Stimulated activated CD8-positive, alpha-beta memory T cell treated with anti-CD3 and anti-CD28 coated beads, Interleukin-4, amount 100 ng/mL, for 4 hours (primary cell): ENCODE measurements around the gene CBLC.

ENCODE experiments used
- DNase-seq, 2 donors: peaks; one replicate each; pipeline ENCODE4 v3.0.0-alpha.2; 2020; ENCODE audit warnings: low read depth in 2 of 2, low spot score in 1 of 2

The CBLC gene

DNA sequence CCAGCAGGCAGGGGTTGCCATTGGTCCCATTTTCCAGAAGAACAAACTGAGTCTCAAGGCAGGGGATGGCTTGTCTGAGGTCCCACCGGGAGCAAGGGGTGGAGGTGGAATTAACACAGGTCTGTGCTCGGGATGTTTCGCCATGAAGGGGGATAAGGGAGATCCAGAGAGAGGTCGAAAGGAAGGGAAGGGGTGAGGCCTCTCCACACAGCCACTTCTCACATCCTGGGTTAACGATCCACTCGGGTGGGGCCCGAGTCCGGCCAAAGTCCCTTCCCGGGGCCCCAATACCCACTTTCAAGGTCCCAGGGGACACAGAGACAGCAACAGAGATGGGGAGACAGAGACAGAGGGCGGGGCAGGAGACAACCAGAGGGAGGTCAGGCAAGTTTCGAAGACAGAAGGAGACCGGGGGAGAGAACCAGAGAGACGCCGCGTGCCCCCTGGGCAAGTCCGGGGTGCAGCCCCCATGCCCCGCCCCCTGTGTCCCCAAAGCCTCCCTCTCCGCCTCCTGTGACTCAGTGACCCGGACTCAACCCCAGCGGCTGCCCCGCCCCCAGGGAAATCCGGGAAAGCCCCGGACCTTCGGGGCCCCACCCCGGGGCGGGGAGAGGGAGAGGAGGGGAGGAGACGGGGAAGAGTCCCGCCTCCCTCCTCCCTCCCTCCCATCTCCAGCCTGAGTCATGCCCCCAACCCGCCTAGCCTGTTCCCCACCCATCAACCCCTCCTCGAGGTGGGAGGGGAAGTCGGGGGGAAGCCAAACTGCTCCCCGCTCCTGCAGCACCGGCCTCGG is 30.5 kb upstream of the CBLC start:
- DNase-seq: peak; percentile 88 to 91

DNA sequence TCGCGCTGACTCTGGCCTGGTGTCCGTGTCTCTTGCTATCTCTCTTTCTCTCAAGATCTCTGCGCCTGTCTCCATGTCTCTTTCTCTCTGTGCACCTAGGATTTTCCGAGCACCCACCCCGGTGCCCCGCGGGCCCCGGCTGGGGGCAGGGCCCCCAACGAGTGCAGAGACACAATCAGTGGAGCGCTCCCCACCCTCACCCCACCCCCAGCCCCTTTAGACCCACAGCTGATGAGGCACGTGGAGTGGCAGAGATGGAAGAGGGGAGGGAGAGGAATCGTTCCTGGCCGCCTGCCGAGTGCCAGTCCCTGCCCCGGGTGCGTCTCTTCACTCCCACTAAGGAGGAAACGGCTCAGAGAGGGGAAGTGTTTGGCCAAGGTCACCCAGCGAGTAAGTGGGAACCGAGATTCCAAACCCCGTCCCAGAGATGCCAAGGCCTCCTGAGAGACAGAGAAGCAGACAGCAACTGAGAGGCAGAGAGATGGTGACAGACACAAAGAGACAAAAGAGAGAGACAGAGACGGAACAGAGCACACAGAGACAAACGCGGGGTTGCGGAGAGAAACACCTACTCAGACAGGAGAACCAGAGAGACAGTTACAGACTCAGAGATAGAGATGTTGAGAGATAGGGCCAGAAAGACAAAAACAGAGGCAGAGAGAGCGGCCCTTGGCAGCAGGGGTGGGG is 29.8 kb upstream of the CBLC start:
- no peak for DNase-seq

DNA sequence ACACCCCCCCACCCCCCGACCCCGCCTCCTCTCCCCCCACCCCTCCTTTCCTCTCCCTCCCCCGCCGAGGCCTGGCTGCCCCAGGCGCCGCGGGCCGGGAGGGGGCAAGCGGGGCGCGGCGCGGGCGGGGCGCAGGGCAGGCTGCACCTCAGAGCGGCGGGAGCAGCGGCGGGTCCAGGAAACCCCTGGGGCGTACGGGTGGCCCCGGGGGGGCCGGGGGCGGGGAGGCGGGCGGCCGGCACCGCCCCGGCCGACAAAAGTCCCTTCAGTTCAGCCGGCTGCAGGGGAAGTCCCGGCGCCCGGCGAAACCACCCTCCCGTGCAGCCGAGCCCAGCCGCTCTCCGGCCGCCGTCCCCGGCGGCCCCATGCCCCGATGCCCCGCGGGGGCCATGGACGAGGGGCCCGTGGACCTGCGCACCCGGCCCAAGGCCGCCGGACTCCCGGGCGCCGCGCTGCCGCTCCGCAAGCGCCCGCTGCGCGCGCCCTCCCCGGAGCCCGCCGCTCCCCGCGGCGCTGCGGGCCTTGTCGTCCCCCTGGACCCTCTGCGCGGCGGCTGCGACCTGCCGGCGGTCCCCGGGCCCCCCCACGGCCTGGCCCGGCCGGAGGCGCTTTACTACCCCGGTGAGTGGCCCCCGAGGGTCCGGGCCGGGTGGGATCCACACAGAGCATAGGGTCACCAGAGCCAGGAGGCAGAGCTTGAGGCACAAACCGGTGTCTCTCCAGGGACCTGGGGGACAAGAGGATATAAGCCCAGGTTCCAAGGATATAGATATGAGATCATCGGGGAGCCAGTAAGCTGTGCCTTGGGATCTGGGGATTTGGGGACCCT is 29.1 kb upstream of the CBLC start, which contains the start of gene BCL3:
Gene BCL3, plus strand, starts transcription at position 283 of the 829 bp plus-strand sequence. Its CDS starts 83 bp downstream, at position 366.
- peak in 1 of 2 donors; percentile 65 for DNase-seq

DNA sequence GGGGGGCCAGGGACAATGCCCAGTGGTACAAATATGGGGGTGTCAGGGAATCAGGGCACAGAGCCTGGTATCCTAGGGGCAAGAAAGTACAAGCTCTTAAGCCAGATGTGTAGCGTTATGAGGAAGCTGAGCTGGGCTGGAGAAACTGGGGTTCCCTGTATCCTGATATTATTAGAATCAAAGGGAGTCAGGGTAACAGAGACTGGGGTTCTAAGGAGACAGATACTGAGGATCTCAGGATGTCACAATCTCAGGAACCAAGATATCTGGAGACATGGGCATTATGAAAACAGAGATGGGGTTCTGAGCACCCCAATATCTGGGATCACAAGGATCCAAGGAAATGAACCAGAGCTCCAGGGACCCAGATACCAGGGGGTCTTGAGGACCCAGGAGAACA is 28.4 kb upstream of the CBLC start:
- no peak for DNase-seq

DNA sequence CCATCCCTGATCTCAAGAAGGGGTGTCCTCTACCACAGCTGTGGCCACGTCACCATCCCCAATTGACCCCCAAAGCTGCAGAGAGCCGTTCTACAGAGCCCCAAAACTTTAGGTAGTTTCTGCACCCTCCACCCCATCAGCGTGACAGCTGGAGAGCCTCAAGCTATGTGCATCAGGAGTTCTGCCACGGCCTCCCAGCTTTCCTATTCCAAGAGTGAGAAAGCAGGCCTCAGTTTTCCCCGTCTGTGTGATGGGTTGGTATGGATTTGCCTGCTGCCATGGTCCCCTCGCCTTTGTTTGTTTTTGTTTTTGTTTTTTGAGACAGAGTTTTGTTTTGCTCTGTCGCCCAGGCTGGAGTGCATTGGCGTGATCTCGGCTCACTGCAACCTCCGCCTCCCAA is 27.7 kb upstream of the CBLC start:
- DNase-seq: no peak

DNA sequence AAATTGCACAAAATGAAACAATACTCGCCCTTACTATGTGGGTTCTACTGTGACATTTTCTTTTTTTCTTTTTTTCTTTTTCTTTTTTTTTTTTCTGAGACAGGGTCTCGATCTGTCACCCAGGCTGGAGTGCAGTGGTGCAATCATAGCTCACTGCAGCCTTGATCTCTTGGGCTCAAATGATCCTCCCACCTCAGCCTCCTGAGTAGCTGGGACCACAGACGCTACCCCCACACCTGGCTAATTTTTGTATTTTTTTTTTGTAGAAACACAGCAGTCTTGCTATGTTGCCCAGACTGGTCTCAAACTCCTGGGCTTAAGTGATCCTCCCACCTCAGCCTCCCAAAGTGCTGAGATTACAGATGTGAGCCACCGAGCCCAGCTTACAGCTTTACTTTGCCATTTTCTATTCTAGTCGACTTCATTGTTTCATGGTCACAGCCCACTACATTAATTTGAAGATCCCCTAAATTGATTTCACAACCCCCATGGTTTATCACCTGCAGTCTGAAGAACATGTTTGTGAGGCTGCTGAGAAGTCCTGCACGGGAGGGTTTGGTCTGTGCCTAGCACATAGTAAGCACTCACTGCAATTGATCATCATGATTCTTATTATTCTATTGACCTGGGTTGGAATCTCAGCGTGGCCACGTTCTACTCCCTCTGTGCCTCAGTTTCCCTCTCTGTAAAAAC is 25.4 kb upstream of the CBLC start:
- DNase-seq: no peak

DNA sequence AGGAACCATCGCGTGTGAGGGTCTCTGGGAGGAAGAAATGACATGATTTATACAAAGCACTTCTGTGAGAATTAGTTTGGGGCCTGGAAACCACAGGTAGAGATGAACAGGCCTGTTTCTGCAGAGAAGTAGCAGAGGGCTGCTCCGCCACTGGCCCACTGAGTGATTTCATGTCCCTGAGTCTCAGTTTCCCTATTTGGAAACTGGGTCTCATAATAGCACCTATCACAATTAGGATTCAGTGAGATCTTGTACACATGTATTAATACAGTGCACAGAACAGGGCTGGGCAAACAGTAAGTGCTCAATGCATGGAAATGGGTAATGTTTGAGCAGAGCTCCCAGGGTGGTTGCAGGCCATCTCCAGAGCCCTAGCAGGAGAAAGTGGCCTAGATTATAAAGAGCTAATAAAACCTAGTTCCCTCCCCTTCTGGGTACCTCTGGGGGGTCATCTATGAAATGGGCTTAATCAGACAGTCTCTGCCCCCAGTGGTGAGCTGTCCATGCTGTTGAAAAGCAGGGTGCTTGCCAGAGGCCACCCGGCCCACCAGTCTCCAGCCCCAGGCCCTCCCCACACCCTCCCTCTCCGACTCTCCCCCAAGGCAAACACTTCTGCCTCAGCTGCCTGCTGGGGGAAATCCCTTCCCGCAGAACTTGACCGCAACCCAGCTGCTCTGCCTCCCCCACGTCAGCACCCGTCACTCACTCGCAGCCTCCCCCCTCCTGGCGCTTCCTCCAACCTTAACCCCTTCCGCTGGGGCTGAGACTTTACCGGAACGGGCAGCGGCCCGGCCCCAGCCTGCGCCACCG is 24.7 kb upstream of the CBLC start:
- peak; percentile 83 to 91 for DNase-seq

DNA sequence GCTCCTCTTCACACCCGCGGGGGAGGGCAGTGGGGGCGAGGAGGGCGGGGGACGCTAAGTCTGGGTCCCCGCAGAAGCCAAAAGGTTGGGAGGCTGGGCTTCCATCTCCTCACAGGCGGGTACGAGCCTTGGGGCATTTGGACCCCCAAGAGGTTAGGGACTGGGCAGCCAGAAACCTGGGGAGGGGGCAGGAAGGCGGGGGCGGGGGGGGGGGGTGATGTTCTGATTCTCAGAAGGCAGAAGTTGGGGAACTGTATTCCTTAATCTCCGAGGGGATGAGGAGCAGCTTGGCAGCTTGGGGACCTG is 24.1 kb upstream of the CBLC start:
- DNase-seq: no peak

DNA sequence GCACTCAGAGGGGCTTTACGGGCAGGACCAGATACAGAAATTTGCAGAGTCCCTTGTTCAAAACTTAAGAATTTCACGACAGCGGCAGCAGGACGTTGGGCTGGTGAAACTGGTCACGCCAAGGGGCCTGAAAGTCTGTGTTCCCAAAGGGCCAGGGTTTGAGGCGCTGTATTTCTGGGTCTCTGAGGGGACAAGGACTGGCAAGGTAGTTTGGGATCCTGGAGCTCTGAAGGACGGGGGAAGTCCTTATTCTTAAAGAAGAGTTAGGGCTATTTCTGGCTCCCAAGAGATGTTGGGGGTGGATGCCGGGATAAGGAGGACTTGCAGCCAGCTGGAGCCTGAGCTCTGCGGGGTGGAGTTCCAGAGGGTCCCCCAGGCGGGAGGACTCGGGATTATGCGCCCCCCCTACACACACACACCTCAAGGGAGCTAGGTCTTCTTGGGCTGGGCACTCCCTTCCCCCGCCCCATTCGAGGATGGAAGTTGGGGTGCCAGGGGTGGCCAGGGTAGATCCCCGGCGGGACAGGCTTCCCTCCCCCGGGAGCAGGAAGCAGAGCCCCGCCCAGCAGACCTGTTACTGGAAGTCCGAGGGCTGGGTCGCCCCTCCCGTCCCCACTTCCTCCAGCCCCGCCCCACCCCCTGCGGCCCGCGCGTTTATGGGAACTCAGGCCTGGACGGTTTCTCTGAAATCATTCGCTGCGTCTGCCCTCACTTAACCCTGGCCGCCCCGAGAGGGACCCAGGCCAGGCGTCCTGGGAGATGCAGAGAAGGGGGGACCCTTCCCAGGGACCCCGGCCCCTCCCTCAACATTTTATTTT is 23.5 kb upstream of the CBLC start:
- DNase-seq: peak in 1 of 2 donors; percentile 58

DNA sequence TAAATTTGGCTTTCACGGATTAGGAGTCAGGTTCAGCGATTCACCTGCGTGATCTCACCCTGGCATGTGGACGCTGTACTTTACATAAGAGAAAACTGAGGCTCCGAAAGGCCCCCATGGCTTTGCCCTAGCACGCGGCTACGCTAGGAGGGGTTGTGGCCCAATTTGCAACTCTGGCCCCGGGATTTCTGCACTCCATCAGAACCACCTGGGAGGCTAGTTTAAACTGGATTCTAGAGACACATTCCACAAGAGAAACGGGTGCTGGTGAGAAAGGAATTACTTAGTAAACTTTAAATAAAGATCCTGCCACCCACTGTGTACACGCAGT is 23.0 kb upstream of the CBLC start:
- no peak for DNase-seq

DNA sequence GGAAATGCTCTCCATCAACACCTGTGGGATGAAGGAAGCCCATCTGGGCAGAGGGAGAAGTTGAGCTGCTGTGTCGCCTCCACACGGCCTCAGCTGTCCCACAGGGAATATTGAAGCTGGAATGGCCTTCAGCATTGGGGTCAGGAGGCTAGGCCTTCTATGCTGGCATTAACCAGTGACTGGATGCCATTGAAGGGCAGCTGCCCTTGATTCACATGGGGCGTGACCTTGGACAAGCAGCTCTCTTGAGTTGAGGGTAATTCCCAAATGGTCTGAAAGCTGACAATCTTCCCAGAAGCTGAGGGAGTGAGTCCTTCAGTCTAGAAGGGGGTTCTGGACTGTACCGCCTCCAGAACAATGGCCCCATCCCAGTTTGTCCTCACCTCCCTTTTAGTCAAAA is 22.5 kb upstream of the CBLC start:
- DNase-seq: no peak

DNA sequence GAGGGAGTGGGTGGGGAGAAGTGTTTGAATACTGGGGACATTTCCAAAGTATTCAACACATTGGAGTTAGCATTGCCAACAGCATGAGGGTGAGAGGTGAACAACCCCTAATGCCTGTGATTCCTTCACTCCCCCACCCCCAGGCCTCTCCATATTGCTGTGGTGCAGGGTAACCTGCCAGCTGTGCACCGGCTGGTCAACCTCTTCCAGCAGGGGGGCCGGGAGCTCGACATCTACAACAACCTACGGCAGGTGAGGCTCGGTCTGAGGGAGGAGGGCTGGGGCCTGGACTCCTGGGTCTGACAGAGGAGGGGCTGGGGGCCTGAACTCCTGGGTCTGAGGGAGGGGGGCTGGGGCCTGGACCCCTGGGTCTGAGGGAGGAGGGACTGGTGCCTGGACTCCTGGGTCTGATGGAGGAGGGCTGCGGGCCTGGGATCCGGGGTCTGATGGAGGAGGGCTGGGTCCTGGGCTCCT is 21.6 kb upstream of the CBLC start:
- no peak for DNase-seq

DNA sequence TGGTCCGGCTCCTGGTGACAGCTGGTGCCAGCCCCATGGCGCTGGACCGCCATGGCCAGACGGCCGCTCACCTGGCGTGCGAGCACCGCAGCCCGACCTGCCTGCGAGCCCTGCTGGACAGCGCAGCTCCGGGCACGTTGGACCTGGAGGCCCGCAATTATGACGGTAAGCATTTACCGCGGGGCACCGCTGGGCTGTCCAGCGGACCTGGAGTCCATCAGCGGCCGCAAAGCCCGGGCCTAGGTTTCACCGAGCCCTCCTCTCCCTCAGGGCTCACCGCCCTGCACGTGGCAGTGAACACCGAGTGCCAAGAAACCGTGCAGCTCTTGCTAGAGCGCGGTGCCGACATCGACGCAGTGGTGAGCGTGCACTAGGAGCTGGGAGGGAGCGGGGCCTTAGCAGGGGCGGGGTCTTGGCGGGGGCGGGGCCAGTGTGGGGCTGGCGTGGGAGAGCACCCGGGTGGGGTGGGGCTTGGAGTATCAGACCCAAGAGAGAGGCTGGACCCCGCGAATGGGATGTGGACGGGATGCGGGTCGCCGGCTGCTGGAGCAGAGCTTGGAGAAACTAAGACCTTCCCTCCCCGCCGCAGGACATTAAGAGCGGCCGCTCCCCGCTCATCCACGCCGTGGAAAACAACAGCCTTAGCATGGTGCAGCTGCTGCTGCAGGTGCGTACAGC is 20.5 kb upstream of the CBLC start:
- DNase-seq: no peak

DNA sequence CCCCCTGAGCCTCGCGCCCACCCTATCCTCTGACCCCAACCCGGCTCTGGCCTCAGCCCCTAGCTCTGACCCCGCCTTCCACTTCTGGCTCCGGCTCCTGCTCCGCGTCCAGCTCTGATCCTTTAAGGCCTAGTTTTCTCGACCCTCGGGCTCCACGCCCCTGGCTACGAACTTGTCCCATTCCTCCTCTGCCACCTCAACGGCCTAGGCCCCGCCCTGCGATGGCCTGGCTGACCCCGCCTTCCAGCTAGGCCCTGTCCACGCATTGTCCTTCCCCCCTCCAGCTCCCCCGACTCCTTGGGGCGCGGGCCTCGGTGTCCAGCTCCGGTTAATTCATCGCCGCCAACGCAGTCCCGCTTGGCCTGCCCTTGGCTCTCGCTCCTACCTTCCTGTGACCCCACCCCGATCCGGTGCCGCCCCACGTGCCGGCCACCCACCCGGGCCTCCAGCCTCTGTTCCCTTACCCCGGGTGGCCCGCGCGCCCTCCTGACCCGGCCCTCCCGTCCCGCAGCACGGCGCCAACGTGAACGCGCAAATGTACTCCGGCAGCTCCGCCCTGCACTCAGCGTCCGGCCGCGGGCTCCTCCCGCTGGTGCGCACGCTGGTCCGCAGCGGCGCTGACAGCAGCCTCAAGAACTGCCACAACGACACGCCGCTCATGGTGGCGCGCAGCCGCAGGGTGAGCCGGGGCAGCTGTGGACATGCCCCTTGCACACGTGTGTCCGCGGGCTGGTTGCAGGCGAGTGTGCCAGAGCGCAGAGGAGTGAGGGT is 19.8 kb upstream of the CBLC start:
- no peak for DNase-seq

DNA sequence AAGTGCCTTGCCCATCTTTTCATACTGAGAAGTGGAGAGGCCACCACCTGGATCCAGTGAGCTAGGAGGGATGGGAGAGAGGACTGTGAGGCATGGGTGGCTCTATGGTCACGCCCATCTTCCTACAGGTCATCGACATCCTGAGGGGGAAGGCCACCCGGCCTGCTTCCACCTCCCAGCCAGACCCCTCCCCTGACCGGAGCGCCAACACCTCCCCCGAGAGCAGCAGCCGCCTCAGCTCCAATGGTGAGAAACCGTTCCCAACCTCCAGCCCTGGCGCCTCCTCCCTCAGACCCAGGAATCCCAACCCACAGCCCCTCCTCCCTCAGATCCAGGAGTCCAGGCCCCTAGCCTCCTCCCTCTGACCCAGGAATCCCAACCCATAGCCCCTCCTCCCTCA is 19.1 kb upstream of the CBLC start:
- DNase-seq: no peak

DNA sequence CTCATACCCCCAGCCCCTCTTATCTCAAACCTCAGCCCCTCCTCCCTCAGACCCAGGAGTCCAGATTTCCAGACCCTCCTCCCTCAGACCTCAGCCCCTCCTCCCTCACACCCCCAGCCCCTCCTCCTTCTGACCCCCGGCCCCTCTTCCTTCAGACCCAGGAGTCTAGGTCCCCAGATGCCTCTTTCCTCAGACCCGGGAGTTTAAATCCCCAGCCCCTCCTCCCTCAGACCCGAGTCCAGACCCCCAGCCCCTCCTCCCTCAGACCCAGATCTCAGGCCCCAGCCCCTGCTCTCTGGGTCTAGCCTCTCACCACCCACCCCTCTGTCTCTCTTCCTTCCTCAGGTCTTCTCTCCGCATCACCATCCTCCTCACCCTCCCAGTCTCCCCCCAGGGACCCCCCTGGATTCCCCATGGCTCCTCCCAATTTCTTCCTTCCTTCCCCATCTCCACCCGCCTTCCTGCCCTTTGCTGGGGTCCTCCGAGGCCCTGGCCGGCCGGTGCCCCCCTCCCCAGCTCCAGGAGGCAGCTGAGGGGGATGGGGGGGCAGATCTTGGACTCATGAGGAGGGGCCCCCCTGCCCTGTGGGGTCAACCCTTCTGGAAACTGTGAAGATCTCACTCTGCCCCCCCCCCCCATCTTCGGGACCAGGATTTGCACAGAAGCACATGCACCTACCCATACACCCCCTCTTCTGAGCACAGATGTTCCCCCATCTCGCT is 18.4 kb upstream of the CBLC start:
- DNase-seq: no peak

DNA sequence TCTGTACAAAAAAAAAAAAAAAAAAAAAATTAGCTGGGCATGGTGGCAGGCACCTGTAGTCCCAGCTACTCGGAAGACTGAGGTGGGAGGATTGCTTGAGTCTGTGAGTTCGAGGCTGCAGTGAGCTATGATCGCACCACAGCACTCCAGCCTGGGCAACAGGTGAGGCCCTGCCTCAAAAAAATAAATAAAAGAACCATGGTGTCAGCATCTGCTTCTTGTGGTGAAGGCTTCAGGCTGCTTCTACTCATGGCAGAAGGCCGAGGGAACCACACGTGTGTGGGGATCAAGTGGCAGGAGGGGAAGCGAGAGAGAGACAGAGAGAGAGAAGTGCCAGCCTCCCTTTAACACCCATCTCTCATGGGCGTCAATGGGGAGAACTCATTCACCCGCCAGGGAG is 15.7 kb upstream of the CBLC start:
- DNase-seq: no peak
